GM13977 (cell line): ENCODE results near the gene PUDP.

Experiments used
- DNase-seq: peaks from one replicate; pipeline ENCODE4 v3.0.0; 2012; ENCODE audit warnings: low spot score
- CTCF ChIP-seq: IDR thresholded peaks from 2 replicates; pipeline ENCODE4 v1.5.1; 2012; ENCODE audit warnings: mild to moderate bottlenecking, control low read depth; ENCODE audit not compliant: insufficient read depth; ENCODE audit errors: extremely low read depth, missing control alignments
- in situ Hi-C: fragments of 300-500 bp; cut with MboI; formaldehyde crosslinking; loops from one replicate; pipeline ENCODE4 v1.12.0; 2022; ENCODE audit warnings: low sequenced_read_pairs, low pct_unique_long_range_greater_than_20kb, mixed read lengths, inconsistent platforms; ENCODE audit not compliant: unreplicated experiment

PUDP gene

GRCh38 chrX:7059214-7059838 is 88.6 kb downstream of the PUDP start:
- in situ Hi-C loops = no loop called here
- TF ChIP-seq CTCF = no peak
- peak; percentile 77 for DNase-seq

GRCh38 chrX:7055386-7056137 is 92.4 kb downstream of the PUDP start:
- in situ Hi-C loops = no loop called here
- no peak for TF ChIP-seq CTCF
- no peak for DNase-seq

- no peak for TF ChIP-seq CTCF
- no peak for DNase-seq
- in situ Hi-C loops = no loop called here
Observed at GRCh38 chrX:7054219-7055216, 93.4 kb downstream of the PUDP start.

- no peak for TF ChIP-seq CTCF
- in situ Hi-C loops = no loop called here
- no peak for DNase-seq
Observed at GRCh38 chrX:7052541-7052940, 95.4 kb downstream of the PUDP start.

- no peak for DNase-seq
- TF ChIP-seq CTCF = no peak
- in situ Hi-C loops = no loop called here
Observed at GRCh38 chrX:7050271-7050670, 97.7 kb downstream of the PUDP start.

- in situ Hi-C loops = no loop called here
Observed at GRCh38 chrX:7047951-7048350, 100.0 kb downstream of the PUDP start.

More at GRCh38 chrX:7047951-7048350, 100.0 kb downstream of the PUDP start:
- no peak for DNase-seq
- TF ChIP-seq CTCF = no peak
